Astrocyte (in vitro differentiated cells and primary cell): ENCODE measurements around the gene C22orf31. TPM values are rescaled to one million over a fixed set of nuclear protein-coding genes. Genes with fewer than 3 reads are reported as not detected.

ENCODE experiments used
- DNase-seq: peaks from one replicate; pipeline ENCODE4 v3.0.0-alpha.2; 2010; ENCODE audit warnings: low read depth
- FAIRE-seq: peaks from 2 replicates; lab custom pipeline; 2011; peaks lifted over from hg19 to GRCh38; lab: Jason Lieb, UNC
- H2AFZ ChIP-seq: 2 replicates; pipeline ENCODE4 v1.6.0; 2012; ENCODE audit warnings: low read depth, low read length, inconsistent platforms
- H3K27ac ChIP-seq: 2 replicates; pipeline ENCODE4 v1.5.1; 2011; ENCODE audit warnings: low read depth, low read length, inconsistent platforms
- H3K27me3 ChIP-seq: 2 replicates; pipeline ENCODE4 v1.6.0; 2011; ENCODE audit warnings: low read length, inconsistent platforms; ENCODE audit not compliant: insufficient read depth
- H3K36me3 ChIP-seq: 2 replicates; pipeline ENCODE4 v1.5.1; 2011; ENCODE audit warnings: low read length, inconsistent platforms; ENCODE audit not compliant: insufficient read depth
- H3K4me1 ChIP-seq: 2 replicates; pipeline ENCODE4 v1.5.1; 2011; ENCODE audit warnings: low read length, inconsistent platforms; ENCODE audit not compliant: insufficient read depth
- H3K4me2 ChIP-seq: 2 replicates; pipeline ENCODE4 v1.6.0; 2012; ENCODE audit warnings: low read length, inconsistent platforms
- H3K4me3 ChIP-seq: 2 replicates; pipeline ENCODE4 v1.5.1; 2011; ENCODE audit warnings: low read depth, mild to moderate bottlenecking, low read length, inconsistent platforms; ENCODE audit not compliant: insufficient read depth
- H3K79me2 ChIP-seq: 2 replicates; pipeline ENCODE4 v1.6.0; 2012; ENCODE audit warnings: mild to moderate bottlenecking, low read length, inconsistent platforms; ENCODE audit not compliant: insufficient read depth
- H3K9ac ChIP-seq: 2 replicates; pipeline ENCODE4 v1.6.0; 2012; ENCODE audit warnings: mild to moderate bottlenecking, low read length, inconsistent platforms
- H3K9me3 ChIP-seq: 2 replicates; pipeline ENCODE4 v1.5.1; 2012; ENCODE audit warnings: low read depth, mild to moderate bottlenecking, low read length, inconsistent platforms; ENCODE audit not compliant: insufficient read depth
- H4K20me1 ChIP-seq: 2 replicates; pipeline ENCODE4 v1.6.0; 2012; ENCODE audit warnings: low read length, inconsistent platforms; ENCODE audit not compliant: insufficient read depth
- H3K27ac Mint-ChIP-seq: one replicate; pipeline ENCODE4 v1.8.0; 2021; ENCODE audit warnings: mild to moderate bottlenecking, mixed read lengths; ENCODE audit not compliant: unreplicated experiment
- H3K27me3 Mint-ChIP-seq: one replicate; pipeline ENCODE4 v1.8.0; 2021; ENCODE audit warnings: low read depth, mixed read lengths; ENCODE audit not compliant: unreplicated experiment
- H3K36me3 Mint-ChIP-seq: one replicate; pipeline ENCODE4 v1.8.0; 2021; ENCODE audit warnings: low read depth, mixed read lengths; ENCODE audit not compliant: unreplicated experiment
- H3K4me1 Mint-ChIP-seq: one replicate; pipeline ENCODE4 v1.8.0; 2021; ENCODE audit warnings: low read depth, mixed read lengths; ENCODE audit not compliant: unreplicated experiment
- H3K4me3 Mint-ChIP-seq: one replicate; pipeline ENCODE4 v1.8.0; 2021; ENCODE audit warnings: mild to moderate bottlenecking, moderate library complexity, mixed read lengths; ENCODE audit not compliant: unreplicated experiment
- H3K9me3 Mint-ChIP-seq: one replicate; pipeline ENCODE4 v1.8.0; 2021; ENCODE audit warnings: mild to moderate bottlenecking, mixed read lengths; ENCODE audit not compliant: unreplicated experiment
- CTCF ChIP-seq: IDR thresholded peaks from 2 replicates; pipeline ENCODE4 v1.5.1; 2011; ENCODE audit warnings: low read depth, mild to moderate bottlenecking, inconsistent platforms, low read length, moderate library complexity; ENCODE audit not compliant: insufficient read depth
- EZH2 ChIP-seq: IDR thresholded peaks from 2 replicates; pipeline ENCODE4 v1.6.1; 2012; ENCODE audit warnings: mild to moderate bottlenecking, low read length, inconsistent platforms; ENCODE audit not compliant: insufficient read depth
- total RNA-seq: library from RNA; stranded (reverse); gene quantifications from 2 replicates; pipeline ENCODE4 v1.2.1, GENCODE V29; 2021

Gene C22orf31
- total RNA-seq, 1 donor from 2014 or later: not detected

GRCh38 chr22:29018293-29019189, 43.1 kb downstream of the C22orf31 start:
- no peaks in the 10 kb centered on the region for H3K79me2 ChIP-seq
- peaks cover 3% of the 10 kb centered on the region for H3K9me3 Mint-ChIP-seq
- FAIRE-seq: no peak
- TF ChIP-seq EZH2: no peak
- no peak for TF ChIP-seq CTCF
- H3K36me3 ChIP-seq: peaks cover 2% of the 10 kb centered on the region
- H3K4me3 ChIP-seq: no peak overlapping the region
- H3K36me3 Mint-ChIP-seq: peaks cover 7% of the 10 kb centered on the region
- H3K4me1 ChIP-seq: no peaks in the 10 kb centered on the region
- H3K9me3 ChIP-seq: no peaks in the 10 kb centered on the region
- DNase-seq: no peak
- H4K20me1 ChIP-seq: no peaks in the 10 kb centered on the region
- H3K4me2 ChIP-seq: no peak overlapping the region
- no peak overlapping the region for H3K27ac ChIP-seq
- H3K27ac Mint-ChIP-seq: no peak overlapping the region
- no peak overlapping the region for H2AFZ ChIP-seq
- no peak overlapping the region for H3K9ac ChIP-seq
- no peaks in the 10 kb centered on the region for H3K27me3 Mint-ChIP-seq
- H3K4me3 Mint-ChIP-seq: no peak overlapping the region
- H3K4me1 Mint-ChIP-seq: peaks cover 13% of the 10 kb centered on the region
- H3K27me3 ChIP-seq: no peaks in the 10 kb centered on the region

GRCh38 chr22:29016067-29016938, 45.3 kb downstream of the C22orf31 start:
- no peak for DNase-seq
- Histone ChIP-seq H3K36me3 (peaks cover 2% of the 10 kb centered on the region), H2AFZ (no peak overlapping the region), H3K4me3 (no peak overlapping the region), H3K9me3 (no peaks in the 10 kb centered on the region), H3K27ac (no peak overlapping the region), H3K27me3 (no peaks in the 10 kb centered on the region), H3K9ac (no peak overlapping the region), H3K79me2 (no peaks in the 10 kb centered on the region), H4K20me1 (no peaks in the 10 kb centered on the region), H3K4me2 (no peak overlapping the region), H3K4me1 (no peaks in the 10 kb centered on the region)
- Mint-ChIP-seq H3K4me3 (no peak overlapping the region), H3K27me3 (no peaks in the 10 kb centered on the region), H3K9me3 (peaks cover 3% of the 10 kb centered on the region), H3K4me1 (peaks cover 4% of the 10 kb centered on the region), H3K36me3 (peaks cover 7% of the 10 kb centered on the region), H3K27ac (no peak overlapping the region)
- FAIRE-seq: no peak
- TF ChIP-seq CTCF (no peak), EZH2 (no peak)
